PFSK-1 (cell line): Measurements from ENCODE around the gene ZCCHC17.

ENCODE experiments used
- POLR2AphosphoS5 ChIP-seq: IDR thresholded peaks from 2 replicates; pipeline ENCODE4 v1.6.1; 2012; ENCODE audit warnings: low read depth, mild to moderate bottlenecking, control low read depth, low read length, moderate library complexity
- SIN3A ChIP-seq: IDR thresholded peaks from 2 replicates; pipeline ENCODE4 v1.6.1; 2012; ENCODE audit warnings: mild to moderate bottlenecking, low read length, moderate library complexity, borderline replicate concordance; ENCODE audit not compliant: insufficient read depth
- TAF1 ChIP-seq: IDR thresholded peaks from 2 replicates; pipeline ENCODE4 v1.6.1; 2012; ENCODE audit warnings: low read length, control low read depth, borderline replicate concordance; ENCODE audit not compliant: insufficient read depth
- TF ChIP-seq, protein P1 (sequence below), 2 experiments: IDR thresholded peaks; 2 replicates each; pipeline versions ENCODE4 v1.6.1 to v1.8.0; 2011 to 2012; ENCODE audit warnings: low read depth in 2 of 2, low read length in 2 of 2, control low read depth in 1 of 2, inconsistent platforms in 1 of 2, mild to moderate bottlenecking in 1 of 2, moderate library complexity in 1 of 2; ENCODE audit not compliant: insufficient read depth in 1 of 2

DNA sequence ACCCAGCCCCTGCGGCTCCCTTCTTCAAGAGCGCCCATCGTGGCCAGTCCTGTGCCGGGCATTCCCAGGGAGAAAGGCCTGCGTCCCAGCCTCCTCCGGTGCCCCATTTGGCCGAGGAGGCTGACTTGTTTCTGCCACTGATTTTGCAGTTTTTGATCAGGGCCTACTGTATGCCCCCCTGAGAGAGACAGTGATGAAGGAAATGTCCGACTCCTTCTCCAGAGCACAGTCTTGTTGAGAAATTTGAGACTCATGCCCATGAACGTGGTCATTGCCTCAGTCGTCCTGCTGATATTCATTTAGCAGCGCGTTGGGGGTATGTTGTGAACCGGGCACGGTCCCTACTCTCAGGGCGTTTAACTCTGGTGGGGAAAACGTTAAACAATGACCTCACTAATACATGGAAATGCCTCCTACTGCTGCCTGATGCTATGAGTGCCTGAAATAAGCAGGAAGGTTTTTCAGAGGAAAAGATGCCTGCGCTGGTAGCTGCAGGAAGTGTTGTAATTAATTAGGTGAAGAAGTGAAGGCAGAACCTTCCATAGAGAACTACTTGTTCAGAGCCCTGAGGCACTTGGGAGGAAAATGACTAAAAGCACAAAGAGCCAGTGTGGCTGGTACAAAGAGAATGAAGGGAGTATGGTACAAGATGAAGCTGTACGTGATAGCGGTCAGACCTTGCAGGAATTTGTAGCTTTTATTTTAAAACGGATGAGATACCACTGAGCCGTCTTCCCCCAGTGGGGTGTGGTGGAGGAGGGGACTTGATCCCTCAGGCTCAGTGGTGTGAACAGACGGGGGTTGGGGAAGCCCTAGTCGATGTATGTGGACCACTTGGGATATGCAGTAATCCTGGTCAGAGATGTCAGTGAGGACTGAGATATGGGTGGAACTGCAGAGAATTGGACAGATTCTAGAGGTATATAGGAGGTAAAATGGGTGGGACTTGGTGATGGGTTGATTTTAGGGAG, 730 bp downstream of the ZCCHC17 start:
- 0 out of 2 replicates have a peak, but pooled peaks have one; percentile 24 for TF ChIP-seq TAF1
- no peak for TF ChIP-seq SIN3A
- no peak for TF ChIP-seq POLR2AphosphoS5
- TF ChIP-seq, protein P1, sequence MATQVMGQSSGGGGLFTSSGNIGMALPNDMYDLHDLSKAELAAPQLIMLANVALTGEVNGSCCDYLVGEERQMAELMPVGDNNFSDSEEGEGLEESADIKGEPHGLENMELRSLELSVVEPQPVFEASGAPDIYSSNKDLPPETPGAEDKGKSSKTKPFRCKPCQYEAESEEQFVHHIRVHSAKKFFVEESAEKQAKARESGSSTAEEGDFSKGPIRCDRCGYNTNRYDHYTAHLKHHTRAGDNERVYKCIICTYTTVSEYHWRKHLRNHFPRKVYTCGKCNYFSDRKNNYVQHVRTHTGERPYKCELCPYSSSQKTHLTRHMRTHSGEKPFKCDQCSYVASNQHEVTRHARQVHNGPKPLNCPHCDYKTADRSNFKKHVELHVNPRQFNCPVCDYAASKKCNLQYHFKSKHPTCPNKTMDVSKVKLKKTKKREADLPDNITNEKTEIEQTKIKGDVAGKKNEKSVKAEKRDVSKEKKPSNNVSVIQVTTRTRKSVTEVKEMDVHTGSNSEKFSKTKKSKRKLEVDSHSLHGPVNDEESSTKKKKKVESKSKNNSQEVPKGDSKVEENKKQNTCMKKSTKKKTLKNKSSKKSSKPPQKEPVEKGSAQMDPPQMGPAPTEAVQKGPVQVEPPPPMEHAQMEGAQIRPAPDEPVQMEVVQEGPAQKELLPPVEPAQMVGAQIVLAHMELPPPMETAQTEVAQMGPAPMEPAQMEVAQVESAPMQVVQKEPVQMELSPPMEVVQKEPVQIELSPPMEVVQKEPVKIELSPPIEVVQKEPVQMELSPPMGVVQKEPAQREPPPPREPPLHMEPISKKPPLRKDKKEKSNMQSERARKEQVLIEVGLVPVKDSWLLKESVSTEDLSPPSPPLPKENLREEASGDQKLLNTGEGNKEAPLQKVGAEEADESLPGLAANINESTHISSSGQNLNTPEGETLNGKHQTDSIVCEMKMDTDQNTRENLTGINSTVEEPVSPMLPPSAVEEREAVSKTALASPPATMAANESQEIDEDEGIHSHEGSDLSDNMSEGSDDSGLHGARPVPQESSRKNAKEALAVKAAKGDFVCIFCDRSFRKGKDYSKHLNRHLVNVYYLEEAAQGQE (IDR thresholded peaks at IDR 0.05; ENCODE audit: insufficient read depth in 1 of 2, low read depth in 2 of 2, low read length in 2 of 2): no peak
